Muscle of leg (tissue), 11 donors: ENCODE measurements around the gene FGF18. TPM values are rescaled to one million over a fixed set of nuclear protein-coding genes. Genes with fewer than 3 reads are reported as not detected.

ENCODE experiments used
- DNase-seq: peaks from one replicate; pipeline ENCODE4 v3.0.0; 2013
- H3K27ac ChIP-seq: one replicate; pipeline ENCODE4 v1.5.1; 2013; ENCODE audit warnings: mild to moderate bottlenecking, low read length, control low read depth
- H3K27me3 ChIP-seq: one replicate; pipeline ENCODE4 v1.6.1; 2013; ENCODE audit warnings: low read length; ENCODE audit not compliant: control insufficient read depth, insufficient read depth
- H3K36me3 ChIP-seq: one replicate; pipeline ENCODE4 v1.6.1; 2013; ENCODE audit warnings: low read length; ENCODE audit not compliant: control insufficient read depth, insufficient read depth
- H3K4me1 ChIP-seq: one replicate; pipeline ENCODE4 v1.6.1; 2013; ENCODE audit warnings: low read length; ENCODE audit not compliant: control insufficient read depth, insufficient read depth
- H3K4me3 ChIP-seq: one replicate; pipeline ENCODE4 v1.5.1; 2013; ENCODE audit warnings: low read length, control low read depth
- H3K9me3 ChIP-seq: replicated peaks from 2 replicates; pipeline ENCODE4 v1.6.1; 2013; ENCODE audit warnings: low read depth, low read length; ENCODE audit not compliant: control insufficient read depth
- WGBS: methylation state at CpG from one replicate; pipeline ENCODE4 v1.1.5; 2013; ENCODE audit warnings: missing lambda C conversion rate; ENCODE audit not compliant: insufficient coverage; 5-methylcytosine and 5-hydroxymethylcytosine counted together
- polyA plus RNA-seq, 8 donors: library from polyadenylated mRNA; unstranded; fragments of 120-200 nt; gene quantifications; one replicate each; pipeline versions ENCODE4 v1.2.1 to v1.2.3, GENCODE V29; 2013; ENCODE audit warnings: inconsistent platforms in 1 of 8, low replicate concordance in 1 of 8; ENCODE audit not compliant: insufficient read length in 8 of 8, insufficient read depth in 1 of 8
- total RNA-seq: library from RNA; stranded (reverse); fragments of 120-200 nt; gene quantifications from one replicate; pipeline ENCODE4 v1.2.4, GENCODE V29; 2013

Gene FGF18
- total and polyA plus RNA-seq, 9 donors, result 12.6 to 27.8 (median 20.9) TPM

- 53% methylated on average over 7 of the region's 16 CpGs for WGBS
- H3K27me3 ChIP-seq, result no peaks in the 10 kb centered on the region
- peaks cover 7% of the 10 kb centered on the region for H3K36me3 ChIP-seq
- H3K4me1 ChIP-seq, result peaks cover 10% of the 10 kb centered on the region
- no peak for DNase-seq
- no peak overlapping the region for H3K27ac ChIP-seq
- no peaks in the 10 kb centered on the region for H3K9me3 ChIP-seq
- H3K4me3 ChIP-seq, result no peak overlapping the region
Measured at GRCh38 chr5:171428809-171429542, 9.5 kb downstream of the FGF18 start.

- Histone ChIP-seq H3K4me3 (no peak overlapping the region), H3K9me3 (no peaks in the 10 kb centered on the region), H3K27me3 (no peaks in the 10 kb centered on the region), H3K36me3 (peaks cover 7% of the 10 kb centered on the region), H3K27ac (no peak overlapping the region), H3K4me1 (peaks cover 10% of the 10 kb centered on the region)
- 0% methylated on average over 1 of the region's 4 CpGs for WGBS
- DNase-seq, result no peak
Measured at GRCh38 chr5:171429543-171429910, 10.1 kb downstream of the FGF18 start.

- Histone ChIP-seq H3K27ac (no peak overlapping the region), H3K4me1 (peaks cover 10% of the 10 kb centered on the region), H3K27me3 (no peaks in the 10 kb centered on the region), H3K4me3 (no peak overlapping the region), H3K36me3 (peaks cover 10% of the 10 kb centered on the region), H3K9me3 (no peaks in the 10 kb centered on the region)
- no peak for DNase-seq
- WGBS, result 84% methylated on average over 5 of the region's 7 CpGs
Measured at GRCh38 chr5:171431251-171431777, 11.9 kb downstream of the FGF18 start.

GRCh38 chr5:171432076-171432475 lies 12.6 kb downstream of the FGF18 start:
- no peaks in the 10 kb centered on the region for H3K9me3 ChIP-seq
- peaks cover 8% of the 10 kb centered on the region for H3K36me3 ChIP-seq
- DNase-seq, result no peak
- H3K4me1 ChIP-seq, result peaks cover 14% of the 10 kb centered on the region
- no peaks in the 10 kb centered on the region for H3K27me3 ChIP-seq
- WGBS, result 51% methylated on average over 3 of the region's 8 CpGs
- no peak overlapping the region for H3K4me3 ChIP-seq
- no peak overlapping the region for H3K27ac ChIP-seq

GRCh38 chr5:171432583-171433351 lies 13.3 kb downstream of the FGF18 start:
- peaks cover 20% of the 10 kb centered on the region for H3K4me1 ChIP-seq
- H3K27me3 ChIP-seq, result no peaks in the 10 kb centered on the region
- H3K9me3 ChIP-seq, result no peaks in the 10 kb centered on the region
- DNase-seq, result no peak
- H3K4me3 ChIP-seq, result no peak overlapping the region
- no peak overlapping the region for H3K27ac ChIP-seq
- 80% methylated on average over 8 of the region's 16 CpGs for WGBS
- peaks cover 8% of the 10 kb centered on the region for H3K36me3 ChIP-seq

GRCh38 chr5:171433352-171433698 lies 13.9 kb downstream of the FGF18 start:
- H3K27ac ChIP-seq, result no peak overlapping the region

GRCh38 chr5:171433982-171434676 lies 14.7 kb downstream of the FGF18 start:
- no peak overlapping the region for H3K27ac ChIP-seq
- H3K36me3 ChIP-seq, result peaks cover 8% of the 10 kb centered on the region
- no peaks in the 10 kb centered on the region for H3K9me3 ChIP-seq
- H3K4me3 ChIP-seq, result no peak overlapping the region
- no peaks in the 10 kb centered on the region for H3K27me3 ChIP-seq
- no peak for DNase-seq
- 90% methylated on average over 5 of the region's 5 CpGs for WGBS
- H3K4me1 ChIP-seq, result peaks cover 17% of the 10 kb centered on the region

More at GRCh38 chr5:171433352-171433698, 13.9 kb downstream of the FGF18 start:
- 36% methylated on average over 6 of the region's 6 CpGs for WGBS
- H3K4me1 ChIP-seq, result peaks cover 22% of the 10 kb centered on the region
- no peaks in the 10 kb centered on the region for H3K27me3 ChIP-seq
- H3K36me3 ChIP-seq, result peaks cover 8% of the 10 kb centered on the region
- H3K4me3 ChIP-seq, result no peak overlapping the region
- no peaks in the 10 kb centered on the region for H3K9me3 ChIP-seq
- DNase-seq, result no peak

- peaks cover 11% of the 10 kb centered on the region for H3K36me3 ChIP-seq
- no peak overlapping the region for H3K27ac ChIP-seq
- no peak overlapping the region for H3K4me3 ChIP-seq
- no peaks in the 10 kb centered on the region for H3K9me3 ChIP-seq
- peaks cover 12% of the 10 kb centered on the region for H3K4me1 ChIP-seq
- no peak for DNase-seq
- 89% methylated on average over 4 of the region's 4 CpGs for WGBS
- H3K27me3 ChIP-seq, result no peaks in the 10 kb centered on the region
Measured at GRCh38 chr5:171434874-171435273, 15.4 kb downstream of the FGF18 start.

GRCh38 chr5:171435908-171436307 lies 16.5 kb downstream of the FGF18 start:
- H3K36me3 ChIP-seq, result peaks cover 11% of the 10 kb centered on the region
- H3K27ac ChIP-seq, result no peak overlapping the region
- no peak overlapping the region for H3K4me3 ChIP-seq
- no peaks in the 10 kb centered on the region for H3K9me3 ChIP-seq
- no peak for DNase-seq
- H3K27me3 ChIP-seq, result no peaks in the 10 kb centered on the region
- 87% methylated on average over 20 of the region's 20 CpGs for WGBS
- peaks cover 12% of the 10 kb centered on the region for H3K4me1 ChIP-seq

- no peak overlapping the region for H3K4me3 ChIP-seq
- DNase-seq, result no peak
- H3K9me3 ChIP-seq, result no peaks in the 10 kb centered on the region
- no peaks in the 10 kb centered on the region for H3K27me3 ChIP-seq
- WGBS, result 68% methylated on average over 12 of the region's 13 CpGs
- no peak overlapping the region for H3K27ac ChIP-seq
- H3K36me3 ChIP-seq, result peaks cover 11% of the 10 kb centered on the region
- peaks cover 14% of the 10 kb centered on the region for H3K4me1 ChIP-seq
Measured at GRCh38 chr5:171436804-171437285, 17.4 kb downstream of the FGF18 start.
